GM12873 (cell line): ENCODE results near the gene SNX10.

Experiments used
- TF ChIP-seq, protein P1 (sequence below): IDR thresholded peaks from 2 replicates; pipeline ENCODE4 v1.5.1; 2012; ENCODE audit warnings: low read depth, mild to moderate bottlenecking, moderate library complexity, low read length, control low read depth; ENCODE audit not compliant: insufficient read depth; ENCODE audit errors: missing control alignments

SNX10 gene

DNA sequence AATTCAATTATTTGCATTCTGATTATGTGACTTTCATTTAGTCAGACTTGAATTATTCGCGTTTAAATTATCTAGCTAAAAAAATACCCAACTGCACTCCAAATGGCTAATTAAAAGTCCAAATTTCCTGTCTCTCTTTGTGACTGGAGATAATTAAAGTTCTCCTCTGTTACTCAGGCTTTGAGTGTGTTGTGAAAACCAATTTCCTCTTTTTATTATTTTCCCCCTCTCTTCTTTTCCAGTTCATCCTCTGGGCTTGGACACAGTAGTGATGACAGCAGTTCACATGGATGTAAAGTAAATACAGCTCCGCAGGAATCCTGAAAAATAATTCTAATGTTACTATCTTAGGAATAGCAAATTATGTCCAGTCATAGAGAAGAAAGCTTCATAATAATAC is 80.6 kb downstream of the SNX10 start:
- TF ChIP-seq, protein P1, sequence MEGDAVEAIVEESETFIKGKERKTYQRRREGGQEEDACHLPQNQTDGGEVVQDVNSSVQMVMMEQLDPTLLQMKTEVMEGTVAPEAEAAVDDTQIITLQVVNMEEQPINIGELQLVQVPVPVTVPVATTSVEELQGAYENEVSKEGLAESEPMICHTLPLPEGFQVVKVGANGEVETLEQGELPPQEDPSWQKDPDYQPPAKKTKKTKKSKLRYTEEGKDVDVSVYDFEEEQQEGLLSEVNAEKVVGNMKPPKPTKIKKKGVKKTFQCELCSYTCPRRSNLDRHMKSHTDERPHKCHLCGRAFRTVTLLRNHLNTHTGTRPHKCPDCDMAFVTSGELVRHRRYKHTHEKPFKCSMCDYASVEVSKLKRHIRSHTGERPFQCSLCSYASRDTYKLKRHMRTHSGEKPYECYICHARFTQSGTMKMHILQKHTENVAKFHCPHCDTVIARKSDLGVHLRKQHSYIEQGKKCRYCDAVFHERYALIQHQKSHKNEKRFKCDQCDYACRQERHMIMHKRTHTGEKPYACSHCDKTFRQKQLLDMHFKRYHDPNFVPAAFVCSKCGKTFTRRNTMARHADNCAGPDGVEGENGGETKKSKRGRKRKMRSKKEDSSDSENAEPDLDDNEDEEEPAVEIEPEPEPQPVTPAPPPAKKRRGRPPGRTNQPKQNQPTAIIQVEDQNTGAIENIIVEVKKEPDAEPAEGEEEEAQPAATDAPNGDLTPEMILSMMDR = no peak

GRCh38 chr7:26372704-26373103 is 81.0 kb downstream of the SNX10 start:
- TF ChIP-seq, protein P1 = no peak

DNA sequence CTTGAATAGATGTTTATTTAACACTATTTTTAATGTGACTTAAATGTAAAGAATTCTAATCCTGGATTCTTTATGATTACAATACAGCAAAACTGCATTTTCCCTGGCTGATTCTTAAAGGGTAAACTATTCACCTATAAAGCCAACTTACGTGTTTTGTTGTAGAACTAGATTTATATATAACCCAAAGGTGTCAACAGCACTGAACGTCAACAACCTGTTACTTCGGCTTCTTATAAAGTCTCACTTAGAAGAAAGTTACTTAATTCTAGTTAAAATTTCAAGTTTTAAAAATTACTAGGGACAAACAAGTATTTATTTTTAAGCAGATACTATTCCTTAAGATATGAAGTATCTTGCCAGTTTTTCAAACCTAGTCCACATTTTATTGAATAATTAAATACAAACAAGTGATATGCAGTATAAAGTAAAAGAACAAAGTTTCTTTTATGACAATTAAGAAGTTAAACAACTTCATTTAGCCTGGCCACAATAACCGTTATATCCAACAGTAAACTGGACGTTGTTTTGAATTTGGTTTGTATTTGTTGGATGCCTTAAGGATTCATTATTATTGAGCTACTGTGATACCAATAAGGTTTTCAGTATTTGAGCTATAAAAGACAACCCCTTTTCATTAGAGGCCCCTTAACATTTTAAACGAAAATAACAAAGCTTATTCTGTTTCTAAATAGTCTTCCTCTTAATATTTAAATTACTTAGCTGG is 83.1 kb downstream of the SNX10 start:
- TF ChIP-seq, protein P1 = no peak

DNA sequence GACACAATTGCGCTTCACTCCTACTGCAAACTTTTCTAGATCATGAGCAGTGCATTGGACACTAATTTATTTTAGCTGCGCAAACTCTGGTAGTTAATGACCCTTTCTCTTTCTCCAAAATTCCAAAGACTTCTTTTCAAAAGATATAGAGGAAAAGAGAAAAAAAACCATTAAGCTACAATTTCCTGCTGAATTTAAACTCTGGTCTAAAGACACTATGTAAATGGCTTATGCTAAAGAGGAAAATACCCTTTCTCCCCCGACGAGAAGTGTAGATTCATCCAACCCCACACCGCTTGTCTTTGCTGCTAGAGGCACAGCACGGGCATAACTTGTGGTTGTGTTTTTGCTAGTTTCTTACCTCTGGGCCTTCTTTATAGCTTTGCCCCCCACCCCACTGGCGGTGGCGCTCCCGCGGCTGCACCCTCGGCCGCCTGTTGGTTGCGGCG is 84.1 kb downstream of the SNX10 start:
- TF ChIP-seq, protein P1 = no peak

DNA sequence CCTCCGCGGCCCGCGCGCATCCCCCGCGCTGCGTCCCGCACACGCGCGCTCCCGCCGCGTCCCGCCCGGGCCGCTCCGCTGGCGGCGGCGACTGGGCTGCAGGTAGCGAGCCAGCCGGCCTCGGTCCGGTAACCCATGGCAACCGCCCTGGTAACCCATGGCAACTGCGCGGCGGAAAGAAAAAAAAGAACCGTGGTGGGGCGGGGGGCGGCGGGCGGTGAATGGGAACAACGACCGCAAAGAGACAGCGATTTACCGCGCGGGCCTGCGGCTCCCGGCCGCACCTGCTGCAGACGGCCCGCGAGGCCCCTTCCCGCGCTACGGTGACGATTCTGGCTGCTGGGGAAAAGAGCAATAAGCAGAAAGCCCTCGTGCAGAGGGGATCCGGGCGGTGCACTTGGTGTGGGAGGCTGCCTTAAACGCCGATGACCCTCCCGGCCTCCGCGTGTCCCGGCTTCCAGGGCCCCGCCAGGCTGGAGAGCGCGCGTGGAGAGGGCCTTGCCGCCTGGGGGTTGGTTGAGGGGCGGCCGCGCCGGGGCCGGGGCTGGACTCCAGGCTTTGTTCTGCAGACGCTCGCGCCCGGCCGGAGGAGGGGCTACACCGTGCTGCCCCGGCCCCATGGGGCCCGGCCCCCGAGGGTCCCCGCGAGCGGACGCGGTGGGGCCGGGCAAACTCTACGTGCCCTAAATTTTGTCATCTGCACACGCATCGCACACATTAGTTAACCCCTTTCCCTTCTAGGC is 84.7 kb downstream of the SNX10 start:
- TF ChIP-seq, protein P1 = no peak

DNA sequence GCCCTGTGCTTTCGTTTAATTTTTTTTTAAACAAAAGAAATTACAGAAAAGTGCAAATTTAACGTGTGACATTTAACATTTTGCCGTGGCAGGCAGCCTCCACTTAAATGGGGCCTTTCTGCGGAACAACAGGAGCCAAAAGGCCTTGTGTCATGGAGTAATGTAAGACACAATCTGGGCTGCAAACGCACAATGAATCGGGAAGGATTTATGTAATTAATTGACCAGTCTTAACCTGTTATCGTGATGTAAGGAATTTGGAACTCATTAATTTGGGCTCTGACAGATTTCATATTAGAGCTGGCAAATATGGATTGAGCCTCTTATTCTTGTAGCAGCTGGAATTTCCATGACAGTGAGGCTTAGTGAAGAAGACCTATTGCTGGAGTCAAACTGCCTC is 86.4 kb downstream of the SNX10 start:
- TF ChIP-seq, protein P1 = no peak

- TF ChIP-seq, protein P1 = no peak
These were observed 88.0 kb downstream of the SNX10 start for GRCh38 chr7:26379711-26380110.
